ENCODE results near the gene MOK. TPM values are rescaled to one million over a fixed set of nuclear protein-coding genes. Genes with fewer than 3 reads are reported as not detected.
"Not testable (repeated sequence)": the region's sequence is repeated elsewhere in the genome, so short reads cannot be mapped to it uniquely, and the experiment has no call there.

The MOK gene
- total and polyA plus RNA-seq, 2 of the 4 experiments (the other 2 are of a cell fraction), result 16.8 to 48.5 TPM

DNA sequence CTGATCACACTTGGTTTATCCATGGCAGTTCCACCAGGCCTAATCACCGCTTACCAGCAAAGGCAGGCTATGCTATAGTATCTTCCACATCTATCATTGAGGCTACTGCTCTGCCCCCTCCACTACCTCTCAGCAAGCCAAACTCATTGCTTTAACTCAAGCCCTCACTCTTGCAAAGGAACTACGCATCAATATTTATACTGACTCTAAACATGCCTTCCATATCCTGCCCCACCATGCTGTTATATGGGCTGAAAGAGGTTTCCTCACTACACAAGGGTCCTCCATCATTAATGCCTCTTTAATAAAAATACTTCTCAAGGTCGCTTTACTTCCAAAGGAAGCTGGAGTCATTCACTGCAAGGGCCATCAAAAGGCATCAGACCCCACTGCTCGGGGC lies 61.2 kb downstream of the MOK start:
- dilution Hi-C loops (cut with HindIII; ENCODE audit: low sequenced_read_pairs, unreplicated experiment); BruUV-seq (replicated peaks); H3K4me2 ChIP-seq (ENCODE audit: low read depth, low read length); CTCF ChIA-PET; DNase-seq; H4K20me1 ChIP-seq (ENCODE audit: insufficient read depth, low read length); H3K27me3 ChIP-seq (ENCODE audit: control insufficient read depth, insufficient read depth, low read length); H3K9me1 ChIP-seq (ENCODE audit: insufficient read depth, low read length); H2BK15ac ChIP-seq (ENCODE audit: low read depth, low read length); H2BK120ac ChIP-seq (ENCODE audit: low read depth, low read length); POLR2A ChIA-PET (ENCODE audit: unreplicated experiment); H3K14ac ChIP-seq (replicated peaks; ENCODE audit: low read depth, low read length); H2AK9ac ChIP-seq (replicated peaks; ENCODE audit: low read depth, low read length, poor library complexity); H4K5ac ChIP-seq (ENCODE audit: low read depth, low read length); H2BK5ac ChIP-seq (ENCODE audit: low read depth, low read length, poor library complexity, severe bottlenecking); H3K27ac ChIP-seq (ENCODE audit: insufficient read depth, low read length); H3K23ac ChIP-seq (ENCODE audit: low read depth, low read length); H3K18ac ChIP-seq (ENCODE audit: low read depth, low read length); H3K4ac ChIP-seq (ENCODE audit: low read depth, low read length); H3K4me1 ChIP-seq (ENCODE audit: control insufficient read depth, insufficient read depth, low read length); H4K8ac ChIP-seq (ENCODE audit: low read depth in 2 of 2, low read length in 2 of 2); H4K91ac ChIP-seq (ENCODE audit: insufficient read depth, low read depth, low read length); H3K56ac ChIP-seq (ENCODE audit: extremely low read depth, insufficient read depth, low read length); H2AK5ac ChIP-seq (ENCODE audit: low read depth, low read length); H3K36me3 ChIP-seq (ENCODE audit: control insufficient read depth, insufficient read depth, low read length); H3K4me3 ChIP-seq (ENCODE audit: insufficient read depth, low read depth, low read length); H3K79me1 ChIP-seq (ENCODE audit: low read depth in 1 of 2, low read length in 2 of 2); H3K9me3 ChIP-seq (ENCODE audit: control insufficient read depth, insufficient read depth, low read length); intact Hi-C loops (cut with micrococcal nuclease); H2AFZ ChIP-seq (replicated peaks; ENCODE audit: low read length, poor library complexity); H2BK20ac ChIP-seq (ENCODE audit: low read depth, low read length); H3K9ac ChIP-seq (ENCODE audit: low read depth, low read length); ATAC-seq (ENCODE audit: low read depth); in situ Hi-C loops (cut with MboI; ENCODE audit: low sequenced_read_pairs): not testable (repeated sequence)
- whole genome bisulfite sequencing, 2 experiments (ENCODE audit: extremely low coverage in 2 of 2, insufficient read length in 1 of 2), result 100% methylated on average over 1 of the region's 4 CpGs; no CpG with 5 or more reads in 1 of the 2 experiments
